ENCODE measurements around the gene CASQ1. TPM values are rescaled to one million over a fixed set of nuclear protein-coding genes. Genes with fewer than 3 reads are reported as not detected.

CASQ1 gene
- total and polyA plus RNA-seq, 9 of the 15 experiments (the other 6 are each of a cell fraction or from before 2014, with no cell fraction given) = not detected

- intact Hi-C loops (cut with micrococcal nuclease) (no loop called here), in situ Hi-C loops (cut with MboI) (no loop called here)
- no peak for TF ChIP-seq MLLT1 (IDR thresholded peaks at IDR 0.05)
- no peak for TF ChIP-seq RBM22 (IDR thresholded peaks at IDR 0.05; ENCODE audit: low read depth, low read length, poor library complexity, severe bottlenecking)
- no peak for TF ChIP-seq RAD51 (IDR thresholded peaks at IDR 0.05; ENCODE audit: borderline replicate concordance, low read depth)
- TF ChIP-seq ZNF384 (IDR thresholded peaks at IDR 0.05; ENCODE audit: low read depth, low read length) = no peak
- TF ChIP-seq ZNF354B (CRISPR knock-in tag; IDR thresholded peaks at IDR 0.05) = no peak
- TF ChIP-seq ERF (CRISPR knock-in tag; IDR thresholded peaks at IDR 0.05) = no peak
- POLR2A ChIA-PET = interaction anchor here (0.6 to 1.1 kb wide), 2 partner anchors 15 to 94 kb away, joined by 4 read pairs; no protein-coding TSS in a partner anchor
- H3K9me1 ChIP-seq (ENCODE audit: control insufficient read depth, insufficient read depth, low read length) = no peaks in the 10 kb centered on the region
- H3K4me3 ChIP-seq = no peak overlapping the region
- DNase-seq (ENCODE audit: extremely low read depth in 1 of 4, low spot score in 3 of 4) = no peak
- no peak overlapping the region for H3K4me2 ChIP-seq (ENCODE audit: insufficient read depth, low read length)
- H3K4me1 ChIP-seq (replicated peaks in 1 of 2; ENCODE audit: control insufficient read depth in 2 of 2, insufficient read depth in 2 of 2, low read length in 2 of 2) = peaks cover 11 to 12% of the 10 kb centered on the region in 2 experiments
- H3K27me3 ChIP-seq (ENCODE audit: control insufficient read depth in 2 of 2, insufficient read depth in 2 of 2, low read length in 2 of 2) = peaks cover 0 to 4% of the 10 kb centered on the region in 2 experiments; a peak in 1 of 5 replicates
- no peaks in the 10 kb centered on the region for H3K9me3 ChIP-seq (replicated peaks; ENCODE audit: control insufficient read depth, insufficient read depth, low read depth, low read length)
- BruUV-seq (replicated peaks) = no TSS peak
- no peak overlapping the region for H3K9ac ChIP-seq (ENCODE audit: insufficient read depth in 1 of 2, low read depth in 2 of 2, low read length in 2 of 2)
- H4K20me1 ChIP-seq (replicated peaks; ENCODE audit: control insufficient read depth, insufficient read depth, low read length) = no peaks in the 10 kb centered on the region
- H3K27ac ChIP-seq (ENCODE audit: extremely low read depth, low read depth, low read length) = no peak overlapping the region
- peaks cover 5% of the 10 kb centered on the region for H3K79me2 ChIP-seq (ENCODE audit: control insufficient read depth, insufficient read depth, low read length)
- ATAC-seq = no peak
- H2AFZ ChIP-seq (ENCODE audit: low read depth, low read length) = no peak overlapping the region
- FAIRE-seq = no peak
- 20% methylated on average over 4 of the region's 4 CpGs for WGBS (ENCODE audit: insufficient coverage, low coverage, missing lambda C conversion rate)
- CTCF ChIA-PET (ENCODE audit: low intra/inter-chr PET ratio) = interaction anchor here (0.7 kb wide), 1 partner anchor 36 kb away, joined by 4 read pairs; no protein-coding TSS in a partner anchor
- no peaks in the 10 kb centered on the region for H3K36me3 ChIP-seq (ENCODE audit: control insufficient read depth, insufficient read depth, low read length)
Observed at GRCh38 chr1:160200786-160201185, 10.4 kb downstream of the CASQ1 start.

Measured in K562 (cell line).